ENCODE results near the gene C1orf21.

DNA sequence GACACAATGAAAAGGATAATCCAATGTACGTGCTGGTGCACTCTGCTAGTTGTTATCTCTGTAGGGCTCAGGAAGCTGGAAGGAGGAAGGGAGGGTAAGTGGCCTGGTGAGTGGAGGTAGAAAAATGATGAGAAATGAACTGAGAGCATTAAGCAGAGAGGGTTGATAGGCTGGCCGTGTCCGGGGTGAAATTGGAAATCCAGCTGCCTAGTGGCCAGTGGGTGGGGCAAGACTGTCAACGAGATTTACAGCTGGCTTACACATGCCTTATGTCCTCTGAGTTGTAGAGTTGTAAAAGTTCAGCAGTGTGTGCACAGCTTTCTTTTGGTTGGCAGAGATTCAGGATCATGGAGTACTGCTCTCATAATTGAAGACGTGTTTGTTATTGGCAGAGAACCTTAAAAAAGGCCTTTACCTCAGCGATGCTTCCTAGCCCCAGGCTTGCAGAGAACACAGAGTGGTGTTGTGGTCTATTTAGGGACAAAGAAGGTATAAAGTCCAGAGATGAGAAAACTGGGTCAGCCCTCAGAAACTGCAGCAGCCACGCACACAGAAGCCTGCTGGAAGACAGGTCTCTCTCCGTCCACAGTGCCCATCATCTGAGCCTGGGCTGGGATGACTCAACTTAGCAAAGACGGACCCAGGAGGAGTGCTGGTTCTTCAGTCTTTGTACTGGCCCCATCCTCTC is 235.5 kb downstream of the C1orf21 start:
- TF ChIP-seq, protein P1, sequence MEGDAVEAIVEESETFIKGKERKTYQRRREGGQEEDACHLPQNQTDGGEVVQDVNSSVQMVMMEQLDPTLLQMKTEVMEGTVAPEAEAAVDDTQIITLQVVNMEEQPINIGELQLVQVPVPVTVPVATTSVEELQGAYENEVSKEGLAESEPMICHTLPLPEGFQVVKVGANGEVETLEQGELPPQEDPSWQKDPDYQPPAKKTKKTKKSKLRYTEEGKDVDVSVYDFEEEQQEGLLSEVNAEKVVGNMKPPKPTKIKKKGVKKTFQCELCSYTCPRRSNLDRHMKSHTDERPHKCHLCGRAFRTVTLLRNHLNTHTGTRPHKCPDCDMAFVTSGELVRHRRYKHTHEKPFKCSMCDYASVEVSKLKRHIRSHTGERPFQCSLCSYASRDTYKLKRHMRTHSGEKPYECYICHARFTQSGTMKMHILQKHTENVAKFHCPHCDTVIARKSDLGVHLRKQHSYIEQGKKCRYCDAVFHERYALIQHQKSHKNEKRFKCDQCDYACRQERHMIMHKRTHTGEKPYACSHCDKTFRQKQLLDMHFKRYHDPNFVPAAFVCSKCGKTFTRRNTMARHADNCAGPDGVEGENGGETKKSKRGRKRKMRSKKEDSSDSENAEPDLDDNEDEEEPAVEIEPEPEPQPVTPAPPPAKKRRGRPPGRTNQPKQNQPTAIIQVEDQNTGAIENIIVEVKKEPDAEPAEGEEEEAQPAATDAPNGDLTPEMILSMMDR (optimal IDR thresholded peaks at IDR 0.05 in 1 of 3, IDR thresholded peaks at IDR 0.05 in 1 of 3, conservative IDR thresholded peaks at IDR 0.05 in 1 of 3; ENCODE audit: extremely low read depth in 1 of 3, insufficient read depth in 2 of 3, low read length in 3 of 3) = no peak
- TF ChIP-seq EZH2 (IDR thresholded peaks at IDR 0.05; ENCODE audit: low read length) = no peak
